ENCODE results near the gene SLC19A1.

SLC19A1 gene

DNA sequence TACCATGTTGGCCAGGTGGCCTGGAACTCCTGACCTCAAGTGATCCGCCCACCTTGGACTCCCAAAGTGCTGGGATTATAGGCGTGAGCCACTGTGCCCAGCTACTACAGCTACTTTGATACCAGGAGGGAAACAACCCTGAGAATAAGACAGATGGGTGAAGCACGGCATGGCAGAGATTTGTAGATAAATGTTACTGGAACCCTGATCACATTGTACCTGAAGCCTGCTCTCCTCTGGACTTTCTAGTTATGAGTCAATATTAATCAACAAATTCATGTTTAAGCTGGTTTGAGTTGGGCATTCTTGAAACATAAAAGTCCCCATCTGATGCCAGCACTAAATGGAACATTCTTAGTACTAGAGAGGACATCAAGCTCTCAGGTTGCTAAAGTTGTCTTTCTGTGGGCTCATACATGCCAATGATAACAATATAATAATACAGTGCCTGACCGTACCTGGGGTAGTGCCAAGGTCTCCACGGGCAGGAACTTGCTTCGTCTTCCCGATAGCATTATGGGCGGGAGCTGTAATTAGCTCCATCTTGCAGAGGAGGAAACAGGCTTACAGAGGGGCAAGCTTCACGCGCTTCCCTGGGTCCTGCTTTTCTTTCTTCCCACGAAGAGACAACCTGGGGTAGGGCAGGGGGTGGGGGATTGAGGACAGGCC, 30.7 kb upstream of the SLC19A1 start:
- Histone ChIP-seq H3K4me2 (ENCODE audit: low read length) (no peak overlapping the region), H3K36me3 (ENCODE audit: control insufficient read depth, insufficient read depth, low read length) (no peaks in the 10 kb centered on the region), H3K79me2 (no peaks in the 10 kb centered on the region), H3K27ac (no peak overlapping the region), H3K9ac (no peak overlapping the region), H3K27me3 (ENCODE audit: control insufficient read depth, insufficient read depth, low read length) (no peaks in the 10 kb centered on the region), H3K4me3 (ENCODE audit: low read depth, low read length) (no peak overlapping the region), H3K4me1 (no peaks in the 10 kb centered on the region), H2AFZ (no peak overlapping the region), H3K9me3 (ENCODE audit: control insufficient read depth, low read length) (no peaks in the 10 kb centered on the region)
- TF ChIP-seq, protein P1, sequence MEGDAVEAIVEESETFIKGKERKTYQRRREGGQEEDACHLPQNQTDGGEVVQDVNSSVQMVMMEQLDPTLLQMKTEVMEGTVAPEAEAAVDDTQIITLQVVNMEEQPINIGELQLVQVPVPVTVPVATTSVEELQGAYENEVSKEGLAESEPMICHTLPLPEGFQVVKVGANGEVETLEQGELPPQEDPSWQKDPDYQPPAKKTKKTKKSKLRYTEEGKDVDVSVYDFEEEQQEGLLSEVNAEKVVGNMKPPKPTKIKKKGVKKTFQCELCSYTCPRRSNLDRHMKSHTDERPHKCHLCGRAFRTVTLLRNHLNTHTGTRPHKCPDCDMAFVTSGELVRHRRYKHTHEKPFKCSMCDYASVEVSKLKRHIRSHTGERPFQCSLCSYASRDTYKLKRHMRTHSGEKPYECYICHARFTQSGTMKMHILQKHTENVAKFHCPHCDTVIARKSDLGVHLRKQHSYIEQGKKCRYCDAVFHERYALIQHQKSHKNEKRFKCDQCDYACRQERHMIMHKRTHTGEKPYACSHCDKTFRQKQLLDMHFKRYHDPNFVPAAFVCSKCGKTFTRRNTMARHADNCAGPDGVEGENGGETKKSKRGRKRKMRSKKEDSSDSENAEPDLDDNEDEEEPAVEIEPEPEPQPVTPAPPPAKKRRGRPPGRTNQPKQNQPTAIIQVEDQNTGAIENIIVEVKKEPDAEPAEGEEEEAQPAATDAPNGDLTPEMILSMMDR (IDR thresholded peaks at IDR 0.05), result no peak

DNA sequence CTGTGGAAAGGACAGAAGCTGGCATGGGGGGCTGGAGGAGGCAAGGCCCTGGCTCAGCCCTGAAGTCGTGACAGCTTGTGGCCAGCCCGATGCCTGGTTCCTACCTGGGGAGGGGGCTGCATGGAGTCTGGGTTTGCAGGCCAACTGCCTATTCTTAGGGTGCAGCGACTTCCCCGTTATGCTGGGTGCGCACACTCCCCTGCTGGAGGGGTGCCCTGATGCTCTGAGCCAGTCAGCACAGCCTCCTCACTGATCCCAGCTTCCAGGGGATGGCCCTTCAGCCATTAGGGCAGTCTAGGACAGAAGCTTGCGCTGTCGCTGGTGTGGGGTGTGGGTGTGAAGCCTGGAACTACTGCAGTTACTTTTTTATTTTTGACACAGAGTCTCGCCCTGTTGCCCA, 30.0 kb upstream of the SLC19A1 start:
- Histone ChIP-seq H3K36me3 (ENCODE audit: control insufficient read depth, insufficient read depth, low read length) (no peaks in the 10 kb centered on the region), H3K27me3 (ENCODE audit: control insufficient read depth, insufficient read depth, low read length) (no peaks in the 10 kb centered on the region), H2AFZ (no peak overlapping the region), H3K27ac (no peak overlapping the region), H3K9ac (no peak overlapping the region), H3K79me2 (no peaks in the 10 kb centered on the region), H3K4me3 (ENCODE audit: low read depth, low read length) (no peak overlapping the region), H3K9me3 (ENCODE audit: control insufficient read depth, low read length) (no peaks in the 10 kb centered on the region), H3K4me1 (no peaks in the 10 kb centered on the region), H3K4me2 (ENCODE audit: low read length) (no peak overlapping the region)
- TF ChIP-seq, protein P1 (IDR thresholded peaks at IDR 0.05), result no peak

DNA sequence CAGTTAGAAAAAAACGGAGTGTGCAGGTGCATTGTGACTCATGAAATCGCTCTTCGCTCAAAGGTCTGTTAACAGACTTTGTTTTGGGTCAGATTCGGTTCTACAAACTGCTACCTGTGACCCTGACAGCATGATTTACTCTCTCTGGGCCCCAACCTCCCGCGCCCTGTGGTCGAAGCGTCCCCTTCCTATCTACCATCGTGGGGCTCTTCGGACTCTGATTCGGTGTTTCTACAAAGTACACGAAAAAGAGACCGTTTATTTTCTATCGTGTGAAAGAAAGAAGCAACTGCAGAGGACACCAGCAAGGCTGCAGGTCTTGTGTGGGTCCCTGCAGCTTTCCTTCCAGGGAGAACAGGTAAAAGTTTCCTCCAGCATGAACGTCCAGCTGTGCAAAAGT, 29.4 kb upstream of the SLC19A1 start:
- Histone ChIP-seq H3K36me3 (ENCODE audit: control insufficient read depth, insufficient read depth, low read length) (no peaks in the 10 kb centered on the region), H3K27ac (no peak overlapping the region), H3K27me3 (ENCODE audit: control insufficient read depth, insufficient read depth, low read length) (no peaks in the 10 kb centered on the region), H3K4me2 (ENCODE audit: low read length) (no peak overlapping the region), H3K9me3 (ENCODE audit: control insufficient read depth, low read length) (no peaks in the 10 kb centered on the region), H3K79me2 (no peaks in the 10 kb centered on the region), H2AFZ (no peak overlapping the region), H3K4me1 (no peaks in the 10 kb centered on the region), H3K4me3 (ENCODE audit: low read depth, low read length) (no peak overlapping the region), H3K9ac (no peak overlapping the region)
- TF ChIP-seq, protein P1 (IDR thresholded peaks at IDR 0.05), result no peak

- Histone ChIP-seq H3K4me3 (ENCODE audit: low read depth, low read length) (no peak overlapping the region), H3K79me2 (no peaks in the 10 kb centered on the region), H3K9me3 (ENCODE audit: control insufficient read depth, low read length) (no peaks in the 10 kb centered on the region), H3K4me2 (ENCODE audit: low read length) (no peak overlapping the region), H2AFZ (no peak overlapping the region), H3K27ac (no peak overlapping the region), H3K4me1 (no peaks in the 10 kb centered on the region), H3K9ac (no peak overlapping the region), H3K36me3 (ENCODE audit: control insufficient read depth, insufficient read depth, low read length) (no peaks in the 10 kb centered on the region), H3K27me3 (ENCODE audit: control insufficient read depth, insufficient read depth, low read length) (no peaks in the 10 kb centered on the region)
- TF ChIP-seq, protein P1 (IDR thresholded peaks at IDR 0.05), result no peak
Measured at GRCh38 chr21:45570826-45571601, 28.8 kb upstream of the SLC19A1 start.
